Sigmoid colon (tissue), 4 donors: ENCODE results near the gene GSX2.

Source experiments
- CTCF ChIP-seq, 4 experiments: fragments of 450-650 bp in 3 of 4; fragments of 200-600 bp in 1 of 4; IDR thresholded peaks; one replicate each; pipeline ENCODE4 v1.5.1; 2016 to 2019; ENCODE audit warnings: antibody characterized with exemption in 4 of 4, mild to moderate bottlenecking in 3 of 4, moderate library complexity in 2 of 4
- EP300 ChIP-seq, 4 donors: sonication (generic); formaldehyde crosslinking; IDR thresholded peaks; one replicate each; pipeline ENCODE4 v1.6.1; 2017; ENCODE audit warnings: antibody characterized with exemption in 4 of 4
- POLR2A ChIP-seq, 2 donors: fragments of 450-650 bp; IDR thresholded peaks; one replicate each; pipeline ENCODE4 v1.6.1; 2016; ENCODE audit warnings: antibody characterized with exemption in 2 of 2, mild to moderate bottlenecking in 2 of 2, moderate library complexity in 2 of 2
- POLR2AphosphoS5 ChIP-seq, 4 donors: sonication (generic); formaldehyde crosslinking; IDR thresholded peaks; one replicate each; pipeline ENCODE4 v1.6.1; 2017; ENCODE audit warnings: antibody characterized with exemption in 4 of 4

- TF ChIP-seq CTCF (IDR thresholded peaks at IDR 0.05) (no peak), POLR2A (IDR thresholded peaks at IDR 0.05) (no peak), POLR2AphosphoS5 (IDR thresholded peaks at IDR 0.05) (no peak), EP300 (IDR thresholded peaks at IDR 0.05) (no peak)
Observed at GRCh38 chr4:54073271-54073880, 26.6 kb upstream of the GSX2 start.
